H9 (cell line): ENCODE measurements around the gene SCYL3. TPM values are rescaled to one million over a fixed set of nuclear protein-coding genes. Genes with fewer than 3 reads are reported as not detected.

Experiments
- DNase-seq: peaks from one replicate; pipeline ENCODE4 v3.0.0-alpha.2; 2017
- H2AFZ ChIP-seq: one replicate; pipeline ENCODE4 v1.6.1; 2013; ENCODE audit warnings: mild to moderate bottlenecking, low read length, control low read depth, moderate library complexity
- H2AK5ac ChIP-seq: 2 replicates; pipeline ENCODE4 v1.6.1; 2013; ENCODE audit warnings: low read length, control low read depth, mixed read lengths; ENCODE audit not compliant: insufficient read length
- H2BK120ac ChIP-seq: one replicate; pipeline ENCODE4 v1.6.1; 2013; ENCODE audit warnings: low read depth, mild to moderate bottlenecking, low read length, control low read depth, inconsistent platforms; ENCODE audit not compliant: poor library complexity, severe bottlenecking
- H2BK12ac ChIP-seq: 2 replicates; pipeline ENCODE4 v1.6.1; 2013; ENCODE audit warnings: low read length, control low read depth, mixed read lengths, low read depth; ENCODE audit not compliant: insufficient read length
- H2BK15ac ChIP-seq: 2 replicates; pipeline ENCODE4 v1.6.1; 2013; ENCODE audit warnings: low read depth, low read length, control low read depth
- H2BK20ac ChIP-seq: one replicate; pipeline ENCODE4 v1.6.1; 2013; ENCODE audit warnings: low read depth, mild to moderate bottlenecking, low read length, control low read depth, inconsistent platforms; ENCODE audit not compliant: poor library complexity, severe bottlenecking
- H2BK5ac ChIP-seq: 2 replicates; pipeline ENCODE4 v1.6.1; 2013; ENCODE audit warnings: low read length, control low read depth, mixed read lengths; ENCODE audit not compliant: insufficient read length
- H3K14ac ChIP-seq: 2 replicates; pipeline ENCODE4 v1.6.1; 2013; ENCODE audit warnings: low read length, control low read depth; ENCODE audit not compliant: insufficient read depth
- H3K18ac ChIP-seq: 2 replicates; pipeline ENCODE4 v1.6.1; 2013; ENCODE audit warnings: low read depth, mild to moderate bottlenecking, mixed read lengths, low read length, control low read depth; ENCODE audit not compliant: insufficient read length
- H3K23ac ChIP-seq: 2 replicates; pipeline ENCODE4 v1.6.1; 2013; ENCODE audit warnings: low read length, control low read depth, mixed read lengths, low read depth; ENCODE audit not compliant: insufficient read length
- H3K23me2 ChIP-seq: 2 replicates; pipeline ENCODE4 v1.6.1; 2013; ENCODE audit warnings: low read depth, mild to moderate bottlenecking, mixed read lengths, low read length, control low read depth; ENCODE audit not compliant: insufficient read length, poor library complexity, severe bottlenecking
- H3K27ac ChIP-seq: 2 replicates; pipeline ENCODE4 v1.5.1; 2013; ENCODE audit warnings: low read length, control low read depth, mixed read lengths, low read depth; ENCODE audit not compliant: insufficient read length
- H3K27me3 ChIP-seq: 2 replicates; pipeline ENCODE4 v1.6.1; 2013; ENCODE audit warnings: low read length, control low read depth, inconsistent platforms; ENCODE audit not compliant: insufficient read depth
- H3K4ac ChIP-seq: 2 replicates; pipeline ENCODE4 v1.6.1; 2013; ENCODE audit warnings: low read depth, mild to moderate bottlenecking, control low read depth, inconsistent platforms, low read length, moderate library complexity
- H3K4me1 ChIP-seq: 2 replicates; pipeline ENCODE4 v1.6.1; 2013; ENCODE audit warnings: low read length, control low read depth, inconsistent platforms; ENCODE audit not compliant: insufficient read depth
- H3K4me2 ChIP-seq: 2 replicates; pipeline ENCODE4 v1.6.1; 2013; ENCODE audit warnings: low read length, control low read depth, mixed read lengths; ENCODE audit not compliant: insufficient read length, insufficient read depth
- H3K56ac ChIP-seq: 2 replicates; pipeline ENCODE4 v1.6.1; 2013; ENCODE audit warnings: low read depth, mild to moderate bottlenecking, mixed read lengths, low read length, control low read depth; ENCODE audit not compliant: insufficient read length
- H3K79me1 ChIP-seq: 2 replicates; pipeline ENCODE4 v1.6.1; 2013; ENCODE audit warnings: low read depth, mild to moderate bottlenecking, moderate library complexity, low read length, control low read depth, inconsistent platforms; ENCODE audit not compliant: insufficient read depth, poor library complexity, severe bottlenecking
- H3K79me2 ChIP-seq: 2 replicates; pipeline ENCODE4 v1.6.1; 2013; ENCODE audit warnings: low read length, control low read depth, inconsistent platforms; ENCODE audit not compliant: insufficient read depth
- H3K9ac ChIP-seq: 2 replicates; pipeline ENCODE4 v1.6.1; 2013; ENCODE audit warnings: low read length, control low read depth, mixed read lengths; ENCODE audit not compliant: insufficient read length; ENCODE audit errors: extremely low read depth
- H3K9me3 ChIP-seq: one replicate; pipeline ENCODE4 v1.6.1; 2013; ENCODE audit warnings: low read depth, low read length, inconsistent platforms; ENCODE audit not compliant: control insufficient read depth
- H3T11ph ChIP-seq: one replicate; pipeline ENCODE4 v1.6.1; 2013; ENCODE audit warnings: mild to moderate bottlenecking, low read length, control low read depth, inconsistent platforms
- H4K20me1 ChIP-seq: one replicate; pipeline ENCODE4 v1.6.1; 2013; ENCODE audit not compliant: control insufficient read depth, insufficient read length, insufficient read depth
- H4K5ac ChIP-seq: 2 replicates; pipeline ENCODE4 v1.6.1; 2013; ENCODE audit warnings: low read depth, mild to moderate bottlenecking, mixed read lengths, low read length, control low read depth; ENCODE audit not compliant: insufficient read length
- H4K8ac ChIP-seq: replicated peaks from 2 replicates; pipeline ENCODE4 v1.6.1; 2013; ENCODE audit warnings: low read length, control low read depth, mixed read lengths, low read depth; ENCODE audit not compliant: insufficient read length
- H4K91ac ChIP-seq: 2 replicates; pipeline ENCODE4 v1.6.1; 2013; ENCODE audit warnings: low read depth, mild to moderate bottlenecking, moderate library complexity, mixed read lengths, low read length, control low read depth; ENCODE audit not compliant: insufficient read length
- H3K27ac Mint-ChIP-seq, 3 experiments: 2 replicates in 2 of 3; 3 replicates in 1 of 3; pipeline ENCODE4 v1.8.0; 2020 to 2021; ENCODE audit warnings: mixed read lengths in 3 of 3, mild to moderate bottlenecking in 1 of 3, moderate library complexity in 1 of 3
- H3K27me3 Mint-ChIP-seq: 2 replicates; pipeline ENCODE4 v1.8.0; 2021; ENCODE audit warnings: low read depth, mild to moderate bottlenecking, moderate library complexity, mixed read lengths
- H3K36me3 Mint-ChIP-seq, 3 experiments: 2 replicates in 2 of 3; 3 replicates in 1 of 3; pipeline ENCODE4 v1.8.0; 2020 to 2021; ENCODE audit warnings: low read depth in 3 of 3, mixed read lengths in 3 of 3; ENCODE audit not compliant: insufficient read depth in 1 of 3
- H3K4me1 Mint-ChIP-seq, 2 experiments: 2 replicates each; pipeline ENCODE4 v1.8.0; 2020; ENCODE audit warnings: mixed read lengths in 2 of 2
- H3K4me3 Mint-ChIP-seq, 2 experiments: 2 replicates in 1 of 2; 3 replicates in 1 of 2; pipeline ENCODE4 v1.8.0; 2020 to 2021; ENCODE audit warnings: mild to moderate bottlenecking in 2 of 2, mixed read lengths in 2 of 2, moderate library complexity in 1 of 2
- H3K9me3 Mint-ChIP-seq, 2 experiments: 2 replicates in 1 of 2; 3 replicates in 1 of 2; pipeline ENCODE4 v1.8.0; 2020; ENCODE audit warnings: mild to moderate bottlenecking in 2 of 2, mixed read lengths in 2 of 2, moderate library complexity in 1 of 2
- CTCF ChIP-seq: fragments of 200-600 bp; sonication (generic); conservative IDR thresholded peaks from 3 replicates; pipeline ENCODE4 v1.8.0; 2021; ENCODE audit warnings: antibody characterized with exemption, mild to moderate bottlenecking
- WGBS: extraction: QIAGEN DNeasy Blood & Tissue Kit; methylation state at CpG from one replicate; pipeline ENCODE4 v1.1.7; 2013; ENCODE audit warnings: missing lambda C conversion rate, low lambda C conversion rate, mixed read lengths; ENCODE audit not compliant: insufficient read length; ENCODE audit errors: extremely low coverage; 5-methylcytosine and 5-hydroxymethylcytosine counted together
- total RNA-seq: library from RNA; stranded (reverse); gene quantifications from 2 replicates; pipeline ENCODE4 v1.2.1, GENCODE V29; 2021

Gene SCYL3
- total RNA-seq, 1 experiment from 2014 or later: 3.9 TPM

GRCh38 chr1:169914531-169914930 is 20.8 kb upstream of the SCYL3 start:
- no peak overlapping the region for H2AFZ ChIP-seq
- H3K4me2 ChIP-seq: no peak overlapping the region
- no peak overlapping the region for H4K5ac ChIP-seq
- Mint-ChIP-seq H3K4me1 (peaks cover 2 to 5% of the 10 kb centered on the region in 2 experiments; a peak in 3 of 4 replicates), H3K27ac (no peak overlapping the region), H3K9me3 (no peaks in the 10 kb centered on the region; a peak in 1 of 5 replicates), H3K4me3 (no peak overlapping the region), H3K27me3 (peaks cover 3% of the 10 kb centered on the region; the same call in 1 of the 2 replicates), H3K36me3 (no peaks in the 10 kb centered on the region)
- H2BK20ac ChIP-seq: no peak overlapping the region
- H2AK5ac ChIP-seq: no peak overlapping the region
- H3K23me2 ChIP-seq: no peaks in the 10 kb centered on the region
- H3K9ac ChIP-seq: no peak overlapping the region
- H3K79me1 ChIP-seq: no peaks in the 10 kb centered on the region
- no peak overlapping the region for H2BK12ac ChIP-seq
- no peak overlapping the region for H3K27ac ChIP-seq
- no peak overlapping the region for H3K56ac ChIP-seq
- no peaks in the 10 kb centered on the region for H3K4me1 ChIP-seq
- H3K18ac ChIP-seq: no peak overlapping the region
- no peak overlapping the region for H2BK15ac ChIP-seq
- H4K8ac ChIP-seq: no peak overlapping the region
- no peaks in the 10 kb centered on the region for H3K27me3 ChIP-seq
- H2BK120ac ChIP-seq: no peak overlapping the region
- TF ChIP-seq CTCF: no peak
- no peak overlapping the region for H3T11ph ChIP-seq
- H2BK5ac ChIP-seq: no peak overlapping the region
- H4K20me1 ChIP-seq: no peaks in the 10 kb centered on the region
- H3K79me2 ChIP-seq: no peaks in the 10 kb centered on the region
- WGBS: no CpG with 5 or more reads among the region's 3 CpGs
- no peak for DNase-seq
- no peak overlapping the region for H4K91ac ChIP-seq
- H3K23ac ChIP-seq: no peak overlapping the region
- no peak overlapping the region for H3K4ac ChIP-seq
- H3K14ac ChIP-seq: no peak overlapping the region
- no peaks in the 10 kb centered on the region for H3K9me3 ChIP-seq
